Measurements from ENCODE around the gene SYT6.

GRCh38 chr1:114117654-114118053 is 36.0 kb downstream of the SYT6 start:
- TF ChIP-seq, protein P1, sequence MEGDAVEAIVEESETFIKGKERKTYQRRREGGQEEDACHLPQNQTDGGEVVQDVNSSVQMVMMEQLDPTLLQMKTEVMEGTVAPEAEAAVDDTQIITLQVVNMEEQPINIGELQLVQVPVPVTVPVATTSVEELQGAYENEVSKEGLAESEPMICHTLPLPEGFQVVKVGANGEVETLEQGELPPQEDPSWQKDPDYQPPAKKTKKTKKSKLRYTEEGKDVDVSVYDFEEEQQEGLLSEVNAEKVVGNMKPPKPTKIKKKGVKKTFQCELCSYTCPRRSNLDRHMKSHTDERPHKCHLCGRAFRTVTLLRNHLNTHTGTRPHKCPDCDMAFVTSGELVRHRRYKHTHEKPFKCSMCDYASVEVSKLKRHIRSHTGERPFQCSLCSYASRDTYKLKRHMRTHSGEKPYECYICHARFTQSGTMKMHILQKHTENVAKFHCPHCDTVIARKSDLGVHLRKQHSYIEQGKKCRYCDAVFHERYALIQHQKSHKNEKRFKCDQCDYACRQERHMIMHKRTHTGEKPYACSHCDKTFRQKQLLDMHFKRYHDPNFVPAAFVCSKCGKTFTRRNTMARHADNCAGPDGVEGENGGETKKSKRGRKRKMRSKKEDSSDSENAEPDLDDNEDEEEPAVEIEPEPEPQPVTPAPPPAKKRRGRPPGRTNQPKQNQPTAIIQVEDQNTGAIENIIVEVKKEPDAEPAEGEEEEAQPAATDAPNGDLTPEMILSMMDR (IDR thresholded peaks at IDR 0.05): no peak
- TF ChIP-seq POLR2A (IDR thresholded peaks at IDR 0.05): no peak
